Activated CD4-positive, CD25-positive, alpha-beta regulatory T cell treated with anti-CD3 and anti-CD28 coated beads, Interleukin-2, amount 50 U/mL, for 24 hours (primary cell): Measurements from ENCODE around the gene CRMP1.

Experiments
- ATAC-seq, 2 donors: fragments of 150-1000 bp; cut with Tn5 transposase; one replicate each; pipeline ENCODE4 v1.10.0; 2021; ENCODE audit warnings: mild to moderate bottlenecking in 1 of 2, moderate library complexity in 1 of 2

Gene CRMP1

GRCh38 chr4:5893004-5893580 is at the start of gene CRMP1:
CRMP1 (minus strand) TSS chr4:5893086; CDS start chr4:5892969, 117 bp downstream.
- no peak for ATAC-seq

- ATAC-seq, result no peak
These were observed 48.7 kb upstream of the CRMP1 start for GRCh38 chr4:5941601-5942000.

GRCh38 chr4:5940470-5941203 is 47.8 kb upstream of the CRMP1 start:
- no peak for ATAC-seq

- ATAC-seq, result no peak
These were observed 41.3 kb upstream of the CRMP1 start for GRCh38 chr4:5933996-5934831.

GRCh38 chr4:5933116-5933515 is 40.2 kb upstream of the CRMP1 start:
- ATAC-seq, result no peak

- ATAC-seq, result no peak
These were observed 39.2 kb upstream of the CRMP1 start for GRCh38 chr4:5932035-5932568.

- no peak for ATAC-seq
These were observed 38.6 kb upstream of the CRMP1 start for GRCh38 chr4:5931526-5931925.

GRCh38 chr4:5930876-5931275 is 38.0 kb upstream of the CRMP1 start:
- ATAC-seq, result no peak

GRCh38 chr4:5930456-5930855 is 37.6 kb upstream of the CRMP1 start:
- no peak for ATAC-seq

- no peak for ATAC-seq
These were observed 36.0 kb upstream of the CRMP1 start for GRCh38 chr4:5928844-5929420.

GRCh38 chr4:5928274-5928673 is 35.4 kb upstream of the CRMP1 start:
- no peak for ATAC-seq

- ATAC-seq, result no peak
These were observed 34.9 kb upstream of the CRMP1 start for GRCh38 chr4:5927747-5928146.

- no peak for ATAC-seq
These were observed 34.2 kb upstream of the CRMP1 start for GRCh38 chr4:5927116-5927515.

GRCh38 chr4:5926598-5926997 is 33.7 kb upstream of the CRMP1 start:
- no peak for ATAC-seq

- ATAC-seq, result no peak
These were observed 32.7 kb upstream of the CRMP1 start for GRCh38 chr4:5925419-5926200.

GRCh38 chr4:5924461-5925125 is 31.7 kb upstream of the CRMP1 start:
- no peak for ATAC-seq

GRCh38 chr4:5923376-5923775 is 30.5 kb upstream of the CRMP1 start:
- no peak for ATAC-seq

GRCh38 chr4:5922556-5922955 is 29.7 kb upstream of the CRMP1 start:
- ATAC-seq, result no peak

GRCh38 chr4:5921981-5922380 is 29.1 kb upstream of the CRMP1 start:
- ATAC-seq, result no peak

- no peak for ATAC-seq
These were observed 28.5 kb upstream of the CRMP1 start for GRCh38 chr4:5921101-5921980.

GRCh38 chr4:5919571-5919970 is 26.7 kb upstream of the CRMP1 start:
- no peak for ATAC-seq
